Suppressor macrophage (primary cell): ENCODE measurements around the gene CADM1.
A peak's percentile ranks its signal among the peaks of the same experiment; 100 is the strongest.

Source experiments
- DNase-seq, 4 experiments: peaks; one replicate each; pipeline ENCODE4 v3.0.0-alpha.2; 2020 to 2022

CADM1 gene

DNA sequence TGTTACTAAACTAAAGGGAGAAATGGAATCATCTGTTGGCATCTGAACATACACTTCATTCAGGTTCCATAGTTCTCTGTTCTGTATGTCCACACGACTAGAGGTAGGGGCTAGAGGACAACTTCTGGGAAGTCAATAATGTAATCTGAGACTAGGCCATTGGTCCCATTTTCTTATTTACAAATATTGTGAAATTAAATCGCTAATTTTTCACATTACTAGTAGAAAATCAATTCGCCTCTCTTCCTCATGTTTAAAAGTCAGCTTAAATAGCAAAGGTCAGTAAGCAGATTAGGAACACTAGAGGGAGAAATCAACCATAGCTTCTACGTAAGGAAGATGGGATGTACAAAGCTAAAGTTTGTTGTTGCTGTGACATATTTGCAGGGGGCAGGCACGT is 59.7 kb downstream of the CADM1 start:
- DNase-seq, result no peak

DNA sequence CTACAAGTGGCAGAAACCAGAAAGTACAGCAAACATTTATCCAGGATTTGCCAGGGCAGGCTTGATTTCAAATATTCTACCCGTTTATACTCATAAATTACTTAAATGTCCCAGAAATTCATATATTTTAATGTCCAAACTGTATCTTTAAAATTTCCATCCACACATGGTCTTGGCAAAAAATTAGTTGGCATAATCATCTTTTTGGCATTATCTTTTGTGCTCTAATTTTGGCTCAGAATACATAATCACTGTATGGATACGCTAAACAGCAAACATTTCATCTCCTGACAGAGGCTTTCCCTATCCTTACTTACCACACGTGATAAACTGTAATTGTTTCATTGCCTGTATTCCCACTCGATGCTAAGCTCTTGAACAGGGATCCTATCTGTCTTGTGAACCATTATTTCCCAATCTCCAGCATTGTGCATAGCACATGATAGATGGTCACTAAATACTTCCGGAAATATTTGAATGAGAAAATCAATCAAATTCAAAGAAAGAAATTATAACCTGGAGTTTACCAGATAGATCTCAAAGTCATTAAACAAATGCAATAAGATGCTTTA is 64.2 kb downstream of the CADM1 start:
- DNase-seq, result no peak

DNA sequence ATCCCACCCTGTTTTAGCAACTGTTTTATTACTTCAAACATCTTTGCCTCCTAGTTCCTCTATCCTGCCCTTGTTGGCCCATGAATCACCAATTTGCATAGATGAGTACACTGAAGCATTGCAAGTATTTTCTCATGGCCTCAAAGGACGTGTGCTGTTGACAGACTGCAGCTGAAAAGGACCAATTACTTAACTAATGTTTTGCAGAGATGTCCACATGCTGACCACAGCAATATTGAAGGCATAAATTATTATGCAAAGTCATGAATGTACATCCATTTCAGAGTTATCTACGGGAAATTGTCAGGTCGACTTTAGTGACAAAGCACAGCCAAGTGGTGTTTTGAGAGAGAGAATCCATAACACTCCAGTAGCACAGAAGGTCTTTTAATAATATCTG is 64.8 kb downstream of the CADM1 start:
- DNase-seq, result peak; percentile 7 to 46 (median 26)

- DNase-seq, result peak in 1 of 4 experiments; percentile 3
These were observed 66.2 kb downstream of the CADM1 start for GRCh38 chr11:115437902-115438575.

DNA sequence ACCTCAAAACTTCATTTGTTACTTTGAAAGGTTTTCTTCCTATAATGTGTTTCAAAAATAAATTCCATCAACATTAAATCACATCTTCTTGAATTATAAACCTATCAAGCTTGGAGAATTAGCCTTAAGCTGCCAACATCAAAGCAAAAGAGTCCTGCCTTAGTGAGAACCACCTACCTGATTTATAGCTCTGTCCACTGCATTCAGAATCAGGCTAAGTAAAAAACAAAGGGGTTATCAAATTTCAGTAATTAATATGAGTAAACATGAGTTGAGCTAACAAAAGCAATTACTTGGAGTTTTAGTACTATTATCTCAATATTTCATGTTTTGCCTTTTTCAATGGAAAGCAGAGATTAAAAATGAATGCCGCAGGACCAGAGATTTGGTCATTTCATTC is 73.9 kb downstream of the CADM1 start:
- no peak for DNase-seq

DNA sequence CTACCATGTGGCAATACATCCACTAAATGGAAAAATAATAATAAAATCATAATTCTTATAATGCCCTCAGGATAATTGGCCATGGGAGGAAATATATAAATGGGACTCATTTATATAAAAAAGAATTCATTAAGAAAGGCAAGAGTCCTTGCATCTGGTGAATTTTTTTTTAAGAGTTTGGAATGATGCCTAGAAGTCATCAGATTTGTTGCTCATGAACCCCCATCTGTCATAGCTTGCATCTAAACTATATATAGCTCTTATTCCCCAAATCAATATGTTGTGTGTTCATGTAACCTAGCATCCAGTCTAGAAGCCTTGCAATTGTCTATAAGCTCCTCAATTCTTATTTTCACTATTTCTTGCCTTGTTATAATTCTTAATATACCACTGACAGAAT is 75.9 kb downstream of the CADM1 start:
- DNase-seq, result no peak

DNA sequence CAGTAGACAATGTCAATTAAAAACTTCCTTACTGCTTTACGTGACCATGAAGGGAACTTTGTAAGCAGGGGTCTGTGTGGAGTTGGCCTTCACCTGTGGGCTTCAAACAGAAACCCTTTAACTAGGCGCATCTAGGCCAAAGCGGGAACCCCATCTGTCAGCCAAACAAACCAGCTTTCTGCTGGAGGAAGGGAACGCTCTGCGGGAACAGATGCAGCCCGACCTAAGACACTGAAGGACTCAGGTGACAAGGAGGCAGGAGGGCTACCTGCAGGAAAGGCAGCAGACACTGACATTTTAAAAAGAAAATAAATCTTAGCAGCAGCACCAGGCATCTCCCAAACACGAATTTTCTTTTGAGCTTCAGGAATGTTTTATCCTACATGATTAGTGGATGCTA is 78.4 kb downstream of the CADM1 start:
- DNase-seq, result no peak

- no peak for DNase-seq
These were observed 79.0 kb downstream of the CADM1 start for GRCh38 chr11:115425250-115425649.

- no peak for DNase-seq
These were observed 80.3 kb downstream of the CADM1 start for GRCh38 chr11:115423728-115424459.

DNA sequence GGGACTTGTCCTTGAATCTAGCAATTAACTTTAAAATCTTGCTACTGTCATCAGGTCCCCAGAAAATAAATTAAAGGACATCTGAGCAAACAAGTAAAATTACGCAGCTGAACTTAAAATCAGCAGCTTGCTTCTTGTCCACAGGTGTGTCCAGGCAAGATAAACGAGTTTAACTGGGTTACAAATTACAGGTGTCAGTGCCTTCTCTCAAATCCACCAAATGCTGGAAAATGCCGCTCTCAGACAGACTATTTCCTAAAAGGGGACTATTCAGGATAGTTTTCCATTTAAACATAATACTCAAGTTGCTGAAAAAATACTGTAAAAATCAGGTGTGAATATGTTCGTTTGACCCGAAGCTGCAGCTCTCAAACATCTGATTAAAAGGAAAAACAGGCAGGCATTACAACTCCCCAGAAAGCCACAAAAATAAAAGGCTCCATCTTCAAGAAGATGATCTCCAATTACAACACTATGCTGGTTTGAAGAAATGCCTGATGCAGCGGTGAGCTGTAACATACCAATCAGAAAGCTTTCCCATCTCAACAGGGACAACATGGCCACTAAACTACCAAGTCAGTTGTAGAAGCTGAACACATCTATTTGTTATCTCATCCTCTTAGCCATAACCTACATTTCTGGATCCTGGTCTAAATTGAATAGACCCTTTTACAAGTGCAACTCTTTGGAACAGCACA is 82.1 kb downstream of the CADM1 start:
- no peak for DNase-seq

DNA sequence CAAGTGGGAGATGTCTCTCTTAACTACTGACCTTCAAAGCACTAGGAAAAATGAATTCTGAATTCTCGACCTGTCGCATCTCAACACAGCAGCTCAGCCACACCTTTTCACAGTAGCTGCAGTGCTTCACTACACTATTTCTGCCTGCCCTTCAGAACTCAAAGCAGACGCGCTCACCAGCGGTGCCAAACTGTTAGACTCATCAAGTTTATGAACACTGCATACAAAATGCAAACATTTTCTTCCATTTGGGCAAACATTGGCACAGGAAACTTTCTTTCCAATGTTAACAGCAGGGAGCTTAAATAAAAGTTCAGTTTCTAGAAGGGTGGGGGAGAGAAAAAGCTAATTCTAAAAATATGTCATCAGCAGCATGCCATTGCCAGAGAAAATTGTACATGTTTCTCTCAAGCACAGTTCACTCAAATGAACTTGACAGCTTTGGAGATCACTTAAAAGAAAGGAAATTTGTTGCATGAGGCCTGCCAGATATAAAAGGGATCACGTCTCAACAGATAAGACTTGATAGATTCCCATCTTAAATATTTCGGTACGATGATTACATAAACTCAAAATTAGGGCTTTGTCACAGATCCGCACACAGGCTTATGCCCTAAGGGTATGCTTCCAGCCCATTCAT is 82.7 kb downstream of the CADM1 start:
- DNase-seq, result no peak

DNA sequence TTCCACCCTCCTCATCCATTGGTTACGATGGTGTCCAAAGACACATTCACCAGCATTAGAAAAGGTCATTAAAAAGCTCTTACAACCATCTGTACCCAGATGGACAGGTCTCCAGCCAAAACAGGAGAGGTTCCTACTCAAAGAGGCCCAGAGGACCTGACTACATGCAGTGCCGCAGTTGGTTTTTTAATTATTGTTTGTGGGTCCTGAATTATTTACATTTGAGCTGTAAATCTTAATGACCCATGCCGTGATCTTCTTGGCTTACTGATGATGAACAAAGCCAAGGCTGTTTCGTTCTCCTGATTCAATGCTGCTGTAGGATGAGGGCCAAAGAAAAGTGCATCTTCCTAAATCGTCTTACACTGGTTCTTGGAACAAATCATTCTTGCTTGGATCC is 83.7 kb downstream of the CADM1 start:
- no peak for DNase-seq

GRCh38 chr11:115418626-115419025 is 85.6 kb downstream of the CADM1 start:
- DNase-seq, result no peak

GRCh38 chr11:115418081-115418480 is 86.1 kb downstream of the CADM1 start:
- no peak for DNase-seq

DNA sequence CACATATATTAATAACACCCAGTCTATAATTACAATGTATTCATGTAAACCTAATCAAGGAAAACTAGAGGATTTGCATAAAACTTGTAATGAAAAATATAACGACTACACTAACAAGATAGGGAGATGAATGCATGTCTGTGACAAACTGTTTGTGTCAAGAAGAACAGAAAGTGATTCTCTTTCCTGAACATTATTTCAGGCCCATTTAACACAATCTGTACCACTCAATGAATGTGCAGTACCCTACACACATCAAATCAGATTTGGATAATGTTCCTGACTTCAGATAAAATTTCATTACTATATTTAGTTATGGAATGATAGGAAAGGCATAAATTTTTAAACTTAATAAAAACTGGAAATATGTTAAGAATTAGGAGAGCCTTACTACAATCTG is 93.1 kb downstream of the CADM1 start:
- no peak for DNase-seq

- DNase-seq, result no peak
These were observed 94.5 kb downstream of the CADM1 start for GRCh38 chr11:115409691-115410220.

- no peak for DNase-seq
These were observed 95.0 kb downstream of the CADM1 start for GRCh38 chr11:115409116-115409670.

DNA sequence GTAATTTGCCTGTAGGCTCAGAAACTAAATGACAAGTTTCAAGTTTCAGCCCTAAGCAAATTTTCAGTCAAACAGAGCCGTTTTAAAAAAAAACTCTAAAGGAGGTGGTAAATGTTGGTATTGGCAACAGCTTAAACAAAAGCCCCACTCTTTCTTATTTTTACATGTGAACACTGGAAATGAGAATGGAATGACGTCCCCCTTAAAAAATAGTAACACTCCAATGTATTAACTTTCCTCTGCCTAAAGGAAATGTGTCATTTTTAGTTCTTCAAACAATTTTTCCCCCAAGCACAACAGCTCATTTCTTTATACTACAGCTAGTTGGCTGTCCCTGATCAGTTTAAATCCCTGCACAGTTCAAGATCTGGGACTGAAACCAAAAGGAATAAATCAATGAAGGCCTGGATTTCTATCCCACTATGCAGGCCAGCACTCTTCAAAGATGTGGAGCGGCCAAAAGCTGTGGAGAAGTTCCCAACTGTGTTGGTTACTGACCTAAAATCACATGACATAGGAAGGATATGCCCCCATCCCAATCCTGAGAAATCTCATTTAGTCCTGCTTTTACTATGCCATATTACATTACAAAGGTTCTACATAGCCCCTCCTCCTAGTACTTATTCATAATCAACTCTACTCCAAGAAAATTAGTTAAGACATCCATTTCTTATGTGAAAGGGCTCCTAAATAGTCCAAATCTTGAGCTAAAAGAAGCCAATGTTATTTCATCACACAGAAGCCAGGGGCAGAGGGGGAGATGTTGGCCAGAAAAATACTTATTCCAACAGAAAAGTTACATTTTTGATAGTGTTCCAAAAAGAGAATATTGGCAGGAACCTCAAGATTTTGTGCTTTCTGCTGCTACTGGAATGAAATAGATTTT is 95.9 kb downstream of the CADM1 start:
- DNase-seq, result no peak

- DNase-seq, result no peak
These were observed 96.7 kb downstream of the CADM1 start for GRCh38 chr11:115407496-115407895.

GRCh38 chr11:115406404-115406803 is 97.8 kb downstream of the CADM1 start:
- no peak for DNase-seq

DNA sequence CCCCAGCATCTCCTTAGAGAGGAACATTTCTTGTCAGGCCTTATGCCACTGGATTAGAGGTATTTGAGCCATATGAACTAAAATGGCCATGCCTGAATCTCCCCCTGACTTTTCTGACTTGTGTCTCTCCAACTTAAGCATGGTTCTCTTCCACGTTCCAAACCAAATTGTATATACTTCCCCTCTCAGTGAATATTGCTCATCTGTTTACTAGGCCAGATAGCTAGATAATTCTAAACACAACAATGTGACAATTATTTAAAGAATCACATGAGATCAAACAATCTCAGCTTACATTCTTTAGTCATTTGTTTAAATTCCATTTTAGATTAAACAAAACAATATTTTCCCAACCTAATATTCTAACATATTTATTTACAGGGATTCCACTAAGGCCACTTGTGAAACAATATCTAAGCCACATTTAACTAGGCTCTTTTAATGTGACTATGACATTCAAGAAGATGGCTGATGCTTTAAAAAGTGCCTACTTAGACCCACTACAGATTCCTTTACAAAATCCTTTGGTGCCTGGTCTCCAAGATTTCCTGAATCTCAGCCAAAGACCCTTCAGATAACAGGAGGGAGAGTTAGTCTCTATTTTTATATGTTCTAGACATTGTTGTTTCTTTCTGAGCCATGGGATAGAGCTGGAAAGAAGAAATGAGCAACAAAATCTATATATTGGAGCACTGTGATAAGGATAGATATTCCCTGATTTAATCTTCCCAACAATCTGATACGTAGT is 105.7 kb downstream of the CADM1 start:
- no peak for DNase-seq
